ENCODE measurements around the gene RAPGEF4.

RAPGEF4 gene

GRCh38 chr2:172970660-172971059 lies 235.0 kb downstream of the RAPGEF4 start:
- no peak for DNase-seq (ENCODE audit: low read depth)

GRCh38 chr2:172972005-172972619 lies 236.5 kb downstream of the RAPGEF4 start:
- DNase-seq (ENCODE audit: low read depth) = no peak

- DNase-seq (ENCODE audit: low read depth) = no peak
Observed at GRCh38 chr2:172974762-172975161, 239.1 kb downstream of the RAPGEF4 start.

GRCh38 chr2:172976116-172976515 lies 240.5 kb downstream of the RAPGEF4 start:
- no peak for DNase-seq (ENCODE audit: low read depth)

GRCh38 chr2:172976816-172977215 lies 241.2 kb downstream of the RAPGEF4 start:
- no peak for DNase-seq (ENCODE audit: low read depth)

GRCh38 chr2:172977270-172978062 lies 241.8 kb downstream of the RAPGEF4 start:
- no peak for DNase-seq (ENCODE audit: low read depth)

GRCh38 chr2:172978063-172978383 lies 242.4 kb downstream of the RAPGEF4 start:
- DNase-seq (ENCODE audit: low read depth) = no peak

- DNase-seq (ENCODE audit: low read depth) = no peak
Observed at GRCh38 chr2:172985139-172985892, 249.7 kb downstream of the RAPGEF4 start.

GRCh38 chr2:172986040-172986439 lies 250.4 kb downstream of the RAPGEF4 start:
- DNase-seq (ENCODE audit: low read depth) = no peak

- DNase-seq (ENCODE audit: low read depth) = no peak
Observed at GRCh38 chr2:172988728-172989127, 253.1 kb downstream of the RAPGEF4 start.

GRCh38 chr2:172991031-172991430 lies 255.4 kb downstream of the RAPGEF4 start:
- no peak for DNase-seq (ENCODE audit: low read depth)

- DNase-seq (ENCODE audit: low read depth) = no peak
Observed at GRCh38 chr2:172993139-172993538, 257.5 kb downstream of the RAPGEF4 start.

- no peak for DNase-seq (ENCODE audit: low read depth)
Observed at GRCh38 chr2:172993931-172994717, 258.5 kb downstream of the RAPGEF4 start.

GRCh38 chr2:172994864-172995263 lies 259.2 kb downstream of the RAPGEF4 start:
- no peak for DNase-seq (ENCODE audit: low read depth)

GRCh38 chr2:172995323-172996244 lies 259.9 kb downstream of the RAPGEF4 start:
- peak; percentile 75 for DNase-seq (ENCODE audit: low read depth)

GRCh38 chr2:172996387-172996961 lies 260.8 kb downstream of the RAPGEF4 start:
- DNase-seq (ENCODE audit: low read depth) = no peak

GRCh38 chr2:172997031-172997430 lies 261.4 kb downstream of the RAPGEF4 start:
- DNase-seq (ENCODE audit: low read depth) = no peak

GRCh38 chr2:172998547-172999272 lies 263.1 kb downstream of the RAPGEF4 start:
- DNase-seq (ENCODE audit: low read depth) = no peak

GRCh38 chr2:172999641-173000386 lies 264.2 kb downstream of the RAPGEF4 start:
- DNase-seq (ENCODE audit: low read depth) = no peak
